ENCODE data around the gene MRPS24.

MRPS24 gene

DNA sequence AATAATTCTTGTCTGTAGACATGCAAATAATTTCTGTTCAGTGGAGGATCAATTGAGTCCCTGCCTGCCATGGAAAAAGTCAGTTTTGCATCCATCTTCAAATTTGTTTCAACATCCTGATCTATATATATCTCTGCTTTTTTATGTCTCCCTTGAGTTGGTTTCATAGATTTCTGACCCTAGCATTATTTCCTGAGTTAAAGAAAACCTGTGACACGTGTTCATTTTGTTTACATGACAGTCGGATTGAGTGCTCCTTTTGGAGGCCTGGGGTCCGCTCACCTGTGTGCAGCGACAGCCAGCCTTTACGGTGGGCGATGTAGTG is 674 bp downstream of the MRPS24 start:
- no peaks in the 10 kb centered on the region for H3K79me1 ChIP-seq (ENCODE audit: low read length)

DNA sequence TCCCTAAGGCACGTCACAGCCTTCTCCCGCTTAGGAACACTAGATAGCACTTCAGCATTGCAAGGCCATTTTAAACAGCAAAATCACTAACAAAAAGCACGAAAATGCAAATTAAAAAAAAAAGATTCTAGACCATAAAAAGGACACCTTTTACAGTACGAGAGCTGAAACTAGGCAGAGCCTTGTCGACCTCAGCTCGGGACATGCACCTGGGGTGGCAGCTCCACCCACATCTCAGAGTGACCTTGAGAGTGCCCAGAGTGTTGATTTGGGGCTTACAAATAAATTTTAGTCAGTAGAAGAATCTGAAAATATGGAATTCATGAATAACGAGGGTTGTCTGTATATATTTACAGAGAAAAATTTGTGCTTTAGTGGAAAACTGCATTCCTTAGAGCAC is 1.1 kb downstream of the MRPS24 start:
- Histone ChIP-seq H4K5ac (ENCODE audit: low read length) (no peak overlapping the region), H3K27ac (ENCODE audit: low read depth, low read length) (no peak overlapping the region), H3K56ac (ENCODE audit: low read length) (no peak overlapping the region), H2BK15ac (replicated peaks; ENCODE audit: low read depth) (no peak overlapping the region), H3K4me1 (ENCODE audit: control insufficient read depth, low read depth, low read length) (no peaks in the 10 kb centered on the region), H3K23ac (ENCODE audit: low read length) (no peak overlapping the region), H2BK120ac (ENCODE audit: low read depth, low read length) (no peak overlapping the region), H2BK5ac (ENCODE audit: low read length) (no peak overlapping the region), H3K18ac (ENCODE audit: low read length) (no peak overlapping the region), H3K79me1 (ENCODE audit: low read length) (no peaks in the 10 kb centered on the region), H4K8ac (ENCODE audit: low read depth, low read length) (no peak overlapping the region), H3K27me3 (ENCODE audit: insufficient read depth, low read length, poor library complexity) (no peaks in the 10 kb centered on the region), H3K4ac (ENCODE audit: low read depth, low read length) (no peak overlapping the region), H2AK5ac (ENCODE audit: low read length) (no peak overlapping the region), H3K9ac (ENCODE audit: low read length) (no peak overlapping the region), H3K79me2 (ENCODE audit: control insufficient read depth, insufficient read depth, low read length) (no peaks in the 10 kb centered on the region), H3K36me3 (ENCODE audit: control insufficient read depth, insufficient read depth, low read length) (peaks cover 8% of the 10 kb centered on the region), H3K4me3 (ENCODE audit: low read length) (no peak overlapping the region), H3K4me2 (ENCODE audit: low read length) (no peak overlapping the region)
- WGBS (ENCODE audit: extremely low coverage, insufficient coverage, low lambda C conversion rate): no CpG with 5 or more reads among the region's 7 CpGs
- DNase-seq: no peak

More for the DNA sequence above, 674 bp downstream of the MRPS24 start:
- Histone ChIP-seq H3K56ac (ENCODE audit: low read length) (peak overlapping the region; percentile 98), H4K5ac (ENCODE audit: low read length) (no peak overlapping the region), H3K27ac (ENCODE audit: low read depth, low read length) (no peak overlapping the region), H3K4ac (ENCODE audit: low read depth, low read length) (no peak overlapping the region), H3K23ac (ENCODE audit: low read length) (no peak overlapping the region), H3K9ac (ENCODE audit: low read length) (peak overlapping the region; percentile 77), H2BK5ac (ENCODE audit: low read length) (no peak overlapping the region), H2AK5ac (ENCODE audit: low read length) (no peak overlapping the region), H3K27me3 (ENCODE audit: insufficient read depth, low read length, poor library complexity) (no peaks in the 10 kb centered on the region), H3K18ac (ENCODE audit: low read length) (no peak overlapping the region), H3K36me3 (ENCODE audit: control insufficient read depth, insufficient read depth, low read length) (peaks cover 8% of the 10 kb centered on the region), H3K4me2 (ENCODE audit: low read length) (peak overlapping the region; percentile 38), H4K8ac (ENCODE audit: low read depth, low read length) (no peak overlapping the region), H3K4me1 (ENCODE audit: control insufficient read depth, low read depth, low read length) (no peaks in the 10 kb centered on the region), H2BK120ac (ENCODE audit: low read depth, low read length) (no peak overlapping the region), H3K79me2 (ENCODE audit: control insufficient read depth, insufficient read depth, low read length) (no peaks in the 10 kb centered on the region), H3K4me3 (ENCODE audit: low read length) (peak overlapping the region; percentile 49), H2BK15ac (replicated peaks; ENCODE audit: low read depth) (no peak overlapping the region)
- no peak for DNase-seq
- no CpG with 5 or more reads among the region's 6 CpGs for WGBS (ENCODE audit: extremely low coverage, insufficient coverage, low lambda C conversion rate)

DNA sequence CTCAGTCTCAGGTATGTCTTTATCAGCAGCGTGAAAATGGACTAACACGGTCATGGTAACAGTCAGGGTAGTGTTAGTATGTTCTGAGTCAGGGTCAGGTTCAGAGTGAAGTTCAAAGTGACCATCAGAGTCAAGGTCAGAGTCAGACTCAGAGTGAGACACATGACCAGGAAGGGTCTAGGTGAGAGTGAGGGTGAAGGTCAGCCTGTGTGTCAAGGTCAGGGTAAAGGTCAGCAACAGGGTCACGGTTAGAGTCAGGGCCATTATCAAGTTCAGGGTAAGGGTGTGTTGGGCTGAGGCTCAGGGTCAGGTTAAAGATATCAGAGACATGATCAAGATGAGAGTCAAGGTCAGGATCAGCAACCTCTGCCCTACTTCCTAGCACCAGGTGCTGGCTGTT is 4.0 kb downstream of the MRPS24 start:
- Histone ChIP-seq H3K79me1 (ENCODE audit: low read length) (no peaks in the 10 kb centered on the region), H2BK5ac (ENCODE audit: low read length) (no peak overlapping the region), H3K4me3 (ENCODE audit: low read length) (no peak overlapping the region), H2BK120ac (ENCODE audit: low read depth, low read length) (no peak overlapping the region), H3K4me1 (ENCODE audit: control insufficient read depth, low read depth, low read length) (no peaks in the 10 kb centered on the region), H3K9ac (ENCODE audit: low read length) (no peak overlapping the region), H3K56ac (ENCODE audit: low read length) (no peak overlapping the region), H4K8ac (ENCODE audit: low read depth, low read length) (no peak overlapping the region), H3K27ac (ENCODE audit: low read depth, low read length) (no peak overlapping the region), H3K27me3 (ENCODE audit: insufficient read depth, low read length, poor library complexity) (no peaks in the 10 kb centered on the region), H3K23ac (ENCODE audit: low read length) (no peak overlapping the region), H3K36me3 (ENCODE audit: control insufficient read depth, insufficient read depth, low read length) (peaks cover 8% of the 10 kb centered on the region), H2BK15ac (replicated peaks; ENCODE audit: low read depth) (no peak overlapping the region), H3K4me2 (ENCODE audit: low read length) (no peak overlapping the region), H3K18ac (ENCODE audit: low read length) (no peak overlapping the region), H3K4ac (ENCODE audit: low read depth, low read length) (no peak overlapping the region), H4K5ac (ENCODE audit: low read length) (no peak overlapping the region), H2AK5ac (ENCODE audit: low read length) (no peak overlapping the region), H3K79me2 (ENCODE audit: control insufficient read depth, insufficient read depth, low read length) (no peaks in the 10 kb centered on the region)
- DNase-seq: no peak
- WGBS (ENCODE audit: extremely low coverage, insufficient coverage, low lambda C conversion rate): no CpG with 5 or more reads among the region's 3 CpGs

DNA sequence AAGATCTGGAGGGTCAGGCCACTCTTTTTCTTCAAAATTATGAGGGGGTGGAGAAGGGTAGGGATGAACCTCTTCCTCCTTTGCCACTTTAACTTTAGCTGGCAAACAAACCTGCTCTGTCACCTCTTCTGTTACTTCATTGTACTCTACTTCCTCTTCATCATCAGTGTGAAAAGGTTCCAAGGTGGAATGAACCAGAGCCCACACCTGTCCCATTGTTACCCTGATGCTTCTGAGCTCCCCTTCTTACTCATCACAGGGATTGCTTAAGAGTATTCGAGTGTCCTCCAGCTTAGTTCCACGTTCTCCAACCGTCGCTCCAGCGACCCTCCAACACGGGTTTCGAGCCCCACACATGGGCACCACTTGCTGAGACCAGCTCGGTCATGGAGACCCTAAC is 5.2 kb downstream of the MRPS24 start:
- Histone ChIP-seq H2AK5ac (ENCODE audit: low read length) (no peak overlapping the region), H3K27me3 (ENCODE audit: insufficient read depth, low read length, poor library complexity) (no peaks in the 10 kb centered on the region), H3K79me1 (ENCODE audit: low read length) (no peaks in the 10 kb centered on the region), H2BK5ac (ENCODE audit: low read length) (no peak overlapping the region), H3K4me2 (ENCODE audit: low read length) (no peak overlapping the region), H3K18ac (ENCODE audit: low read length) (no peak overlapping the region), H3K56ac (ENCODE audit: low read length) (no peak overlapping the region), H3K23ac (ENCODE audit: low read length) (no peak overlapping the region), H4K8ac (ENCODE audit: low read depth, low read length) (no peak overlapping the region), H3K4me3 (ENCODE audit: low read length) (no peak overlapping the region), H3K27ac (ENCODE audit: low read depth, low read length) (no peak overlapping the region), H3K36me3 (ENCODE audit: control insufficient read depth, insufficient read depth, low read length) (peaks cover 8% of the 10 kb centered on the region), H2BK120ac (ENCODE audit: low read depth, low read length) (no peak overlapping the region), H3K79me2 (ENCODE audit: control insufficient read depth, insufficient read depth, low read length) (no peaks in the 10 kb centered on the region), H3K4ac (ENCODE audit: low read depth, low read length) (no peak overlapping the region), H4K5ac (ENCODE audit: low read length) (no peak overlapping the region), H2BK15ac (replicated peaks; ENCODE audit: low read depth) (no peak overlapping the region), H3K9ac (ENCODE audit: low read length) (no peak overlapping the region), H3K4me1 (ENCODE audit: control insufficient read depth, low read depth, low read length) (no peaks in the 10 kb centered on the region)
- WGBS (ENCODE audit: extremely low coverage, insufficient coverage, low lambda C conversion rate): no CpG with 5 or more reads among the region's 8 CpGs
- no peak for DNase-seq

DNA sequence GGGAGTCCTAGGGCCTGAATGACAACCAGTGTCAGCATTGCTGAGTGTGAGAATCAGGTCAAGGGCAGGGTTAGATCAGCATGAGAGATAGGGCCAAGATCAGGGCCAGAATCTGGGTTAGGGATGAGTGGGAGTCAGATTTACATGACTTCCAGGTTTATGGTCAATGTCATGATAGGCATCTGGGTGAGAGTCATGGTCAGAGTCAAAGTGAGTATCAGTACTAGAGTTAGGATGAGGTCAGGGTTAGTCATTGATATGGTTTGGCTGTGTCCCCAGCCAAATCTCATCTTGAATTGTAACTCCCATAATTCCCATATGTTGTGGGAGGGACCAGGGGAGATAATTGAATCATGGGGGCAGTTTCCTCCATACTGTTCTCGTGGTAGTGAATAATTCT is 12.3 kb downstream of the MRPS24 start:
- Histone ChIP-seq H3K23ac (ENCODE audit: low read length) (no peak overlapping the region), H2BK15ac (replicated peaks; ENCODE audit: low read depth) (no peak overlapping the region), H2AK5ac (ENCODE audit: low read length) (no peak overlapping the region), H3K4ac (ENCODE audit: low read depth, low read length) (no peak overlapping the region), H3K27ac (ENCODE audit: low read depth, low read length) (no peak overlapping the region), H3K79me1 (ENCODE audit: low read length) (no peaks in the 10 kb centered on the region), H3K56ac (ENCODE audit: low read length) (no peak overlapping the region), H3K4me3 (ENCODE audit: low read length) (no peak overlapping the region), H3K4me2 (ENCODE audit: low read length) (no peak overlapping the region), H3K9ac (ENCODE audit: low read length) (no peak overlapping the region), H3K18ac (ENCODE audit: low read length) (no peak overlapping the region), H4K8ac (ENCODE audit: low read depth, low read length) (no peak overlapping the region), H3K36me3 (ENCODE audit: control insufficient read depth, insufficient read depth, low read length) (no peaks in the 10 kb centered on the region), H3K27me3 (ENCODE audit: insufficient read depth, low read length, poor library complexity) (no peaks in the 10 kb centered on the region), H4K5ac (ENCODE audit: low read length) (no peak overlapping the region), H2BK5ac (ENCODE audit: low read length) (no peak overlapping the region), H3K4me1 (ENCODE audit: control insufficient read depth, low read depth, low read length) (no peaks in the 10 kb centered on the region), H3K79me2 (ENCODE audit: control insufficient read depth, insufficient read depth, low read length) (no peaks in the 10 kb centered on the region), H2BK120ac (ENCODE audit: low read depth, low read length) (no peak overlapping the region)
- no CpG with 5 or more reads among the region's 1 CpG for WGBS (ENCODE audit: extremely low coverage, insufficient coverage, low lambda C conversion rate)
- DNase-seq: no peak

DNA sequence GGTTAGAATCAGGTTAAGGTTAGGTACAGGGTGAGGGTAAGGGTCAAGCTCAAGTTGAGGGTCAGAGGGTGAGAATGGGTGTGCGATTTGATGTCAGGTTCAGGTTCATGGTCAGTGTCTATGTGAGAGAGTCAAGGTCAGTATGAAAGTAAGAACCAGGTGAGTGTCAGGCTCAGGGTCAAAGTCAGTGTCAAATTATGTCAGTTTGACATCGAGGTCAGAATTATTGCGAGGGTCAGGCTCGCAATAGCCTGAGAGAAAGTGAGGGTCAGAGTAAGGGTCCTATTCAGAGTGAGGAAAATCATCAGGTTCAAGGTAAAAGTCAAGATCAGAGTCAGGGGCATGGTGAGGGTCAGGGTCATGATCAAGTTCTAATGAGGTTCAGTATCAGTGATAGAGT is 13.0 kb downstream of the MRPS24 start:
- WGBS (ENCODE audit: extremely low coverage, insufficient coverage, low lambda C conversion rate): no CpG with 5 or more reads among the region's 4 CpGs
- no peak overlapping the region for H3K27ac ChIP-seq (ENCODE audit: low read depth, low read length)
- no peak overlapping the region for H4K5ac ChIP-seq (ENCODE audit: low read length)
- H3K79me2 ChIP-seq (ENCODE audit: control insufficient read depth, insufficient read depth, low read length): no peaks in the 10 kb centered on the region
- no peak overlapping the region for H3K4me2 ChIP-seq (ENCODE audit: low read length)
- no peak overlapping the region for H3K4ac ChIP-seq (ENCODE audit: low read depth, low read length)
- no peak overlapping the region for H2BK120ac ChIP-seq (ENCODE audit: low read depth, low read length)
- no peak overlapping the region for H2AK5ac ChIP-seq (ENCODE audit: low read length)
- no peak overlapping the region for H3K9ac ChIP-seq (ENCODE audit: low read length)
- H4K8ac ChIP-seq (ENCODE audit: low read depth, low read length): no peak overlapping the region
- H3K56ac ChIP-seq (ENCODE audit: low read length): no peak overlapping the region
- H3K36me3 ChIP-seq (ENCODE audit: control insufficient read depth, insufficient read depth, low read length): no peaks in the 10 kb centered on the region
- no peak overlapping the region for H3K23ac ChIP-seq (ENCODE audit: low read length)
- no peak overlapping the region for H3K18ac ChIP-seq (ENCODE audit: low read length)
- no peaks in the 10 kb centered on the region for H3K4me1 ChIP-seq (ENCODE audit: control insufficient read depth, low read depth, low read length)
- H3K79me1 ChIP-seq (ENCODE audit: low read length): no peaks in the 10 kb centered on the region
- no peaks in the 10 kb centered on the region for H3K27me3 ChIP-seq (ENCODE audit: insufficient read depth, low read length, poor library complexity)
- no peak for DNase-seq
- no peak overlapping the region for H2BK15ac ChIP-seq (replicated peaks; ENCODE audit: low read depth)
- no peak overlapping the region for H2BK5ac ChIP-seq (ENCODE audit: low read length)
- no peak overlapping the region for H3K4me3 ChIP-seq (ENCODE audit: low read length)

All from mesendoderm (in vitro differentiated cells).